Bronchial smooth muscle cell (primary cell): ENCODE results near the gene B3GALNT1. TPM values are rescaled to one million over a fixed set of nuclear protein-coding genes. Genes with fewer than 3 reads are reported as not detected.

Source experiments
- total RNA-seq: library from RNA; depleted of rRNA; stranded (reverse); fragments of >200 nt; gene quantifications from 2 replicates; pipeline ENCODE4 v1.2.1, GENCODE V29; 2014

Gene B3GALNT1, protein sequence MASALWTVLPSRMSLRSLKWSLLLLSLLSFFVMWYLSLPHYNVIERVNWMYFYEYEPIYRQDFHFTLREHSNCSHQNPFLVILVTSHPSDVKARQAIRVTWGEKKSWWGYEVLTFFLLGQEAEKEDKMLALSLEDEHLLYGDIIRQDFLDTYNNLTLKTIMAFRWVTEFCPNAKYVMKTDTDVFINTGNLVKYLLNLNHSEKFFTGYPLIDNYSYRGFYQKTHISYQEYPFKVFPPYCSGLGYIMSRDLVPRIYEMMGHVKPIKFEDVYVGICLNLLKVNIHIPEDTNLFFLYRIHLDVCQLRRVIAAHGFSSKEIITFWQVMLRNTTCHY
- 6.9 and 8.3 TPM in 2 replicates for total RNA-seq

DNA sequence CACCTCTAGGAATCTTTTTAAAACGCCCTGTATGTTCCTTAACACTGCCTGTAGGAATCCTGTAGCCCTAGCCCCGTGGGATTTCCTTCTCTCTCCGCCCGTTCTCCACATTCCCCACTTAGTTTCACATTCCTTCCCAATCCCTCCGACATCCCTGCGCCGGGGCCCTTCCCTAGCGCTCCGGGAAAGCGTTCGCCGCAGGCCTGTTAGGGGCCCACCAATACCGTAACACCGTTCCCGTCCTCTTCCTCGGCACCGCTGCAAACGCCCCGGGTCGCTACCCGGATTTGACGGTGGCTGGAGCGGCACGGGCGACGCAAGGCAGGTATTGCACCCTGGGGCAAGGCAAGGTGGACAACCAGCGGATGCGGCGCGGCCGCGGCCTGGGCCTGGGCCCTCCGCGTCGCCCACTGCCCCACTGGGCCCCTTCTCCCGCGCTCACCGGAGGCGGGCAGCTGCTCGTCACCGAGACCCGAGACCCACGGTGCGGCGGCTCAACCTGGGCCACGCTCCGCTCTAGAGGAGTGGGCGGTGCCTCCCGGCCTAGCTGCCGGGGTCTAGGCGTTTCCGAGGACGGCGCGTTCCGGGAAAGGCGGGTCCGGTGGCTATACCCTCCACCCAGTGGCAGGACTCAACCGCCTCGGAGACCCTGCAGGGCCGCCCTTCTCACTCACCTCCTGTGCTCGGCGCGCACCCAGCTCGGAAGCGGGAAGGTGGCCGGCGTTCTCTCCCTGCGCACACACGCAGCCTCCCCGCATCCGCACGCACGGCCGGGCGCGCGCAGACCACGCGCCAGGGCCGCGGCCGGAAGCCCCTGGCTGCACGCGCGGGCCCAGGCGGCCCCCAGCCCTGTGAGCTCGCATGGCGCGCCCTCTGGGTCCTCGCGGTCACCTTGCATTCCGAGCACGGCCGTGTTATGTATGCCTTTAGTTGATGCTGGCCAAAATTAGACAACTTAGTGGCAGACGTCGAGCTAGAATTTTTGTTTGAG, at the start of gene B3GALNT1:
B3GALNT1 (minus strand) TSS at position 789 of the 991 bp plus-strand sequence. CDS start 18,595 bp downstream, outside the sequence.

Other genes with a start within 250 kb of the B3GALNT1 start
- 59.9 and 95.5 TPM in 2 replicates for gene NMD3, start 116.0 kb upstream of the B3GALNT1 start, total RNA-seq